Choroid plexus epithelial cell (primary cell): ENCODE measurements around the gene ASB18.

Experiments used
- DNase-seq: peaks from one replicate; pipeline ENCODE4 v3.0.0-alpha.2; 2010; ENCODE audit warnings: low read depth
- H3K4me3 ChIP-seq: 2 replicates; pipeline ENCODE4 v1.5.1; 2011; ENCODE audit warnings: low read depth, mild to moderate bottlenecking, control low read depth, low read length, moderate library complexity
- TF ChIP-seq, protein P1 (sequence below): conservative IDR thresholded peaks from 2 replicates; pipeline ENCODE4 v1.5.1; 2011; ENCODE audit warnings: low read depth, mild to moderate bottlenecking, control low read depth, inconsistent platforms, low read length, moderate library complexity

ASB18 gene

DNA sequence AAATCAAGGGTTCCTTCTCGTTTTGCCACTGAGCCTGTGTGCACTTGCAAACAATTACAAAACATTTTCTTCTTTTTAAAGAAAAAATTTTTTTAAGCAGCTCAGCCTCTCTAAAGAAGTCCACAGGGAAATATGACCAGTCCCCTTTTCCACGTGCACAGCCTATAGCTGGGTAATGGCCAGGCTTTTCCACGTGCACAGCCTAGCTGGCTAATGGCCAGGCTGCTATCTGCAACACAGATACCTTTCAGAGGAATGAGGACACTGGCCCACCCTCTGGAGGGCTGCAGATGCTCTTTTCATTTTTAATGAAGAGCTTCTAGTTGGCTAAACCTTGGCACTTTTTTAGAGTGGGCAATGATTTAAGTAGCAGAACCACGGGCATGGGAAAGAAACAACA is 46.3 kb downstream of the ASB18 start:
- H3K4me3 ChIP-seq: no peak overlapping the region
- DNase-seq: no peak

DNA sequence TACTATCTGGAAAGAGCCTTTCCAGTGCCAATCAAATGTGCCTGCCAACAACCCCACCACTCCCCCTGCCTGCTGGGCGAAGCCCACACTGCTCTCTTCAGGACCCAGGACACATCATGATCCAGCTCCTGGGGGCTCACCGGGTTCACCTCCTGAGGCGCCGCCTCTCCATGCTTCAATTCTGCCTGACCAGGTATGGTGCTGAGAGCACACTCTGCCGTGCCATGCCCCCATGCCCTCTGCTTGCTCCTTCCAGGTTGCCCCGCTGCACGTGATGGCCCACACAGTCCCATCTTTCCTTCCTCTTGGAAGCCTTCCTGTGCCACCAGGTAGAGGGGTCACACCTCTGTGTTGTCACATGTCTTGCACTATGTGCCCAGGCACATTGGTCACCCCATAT is 47.5 kb downstream of the ASB18 start:
- H3K4me3 ChIP-seq: no peak overlapping the region
- TF ChIP-seq, protein P1, sequence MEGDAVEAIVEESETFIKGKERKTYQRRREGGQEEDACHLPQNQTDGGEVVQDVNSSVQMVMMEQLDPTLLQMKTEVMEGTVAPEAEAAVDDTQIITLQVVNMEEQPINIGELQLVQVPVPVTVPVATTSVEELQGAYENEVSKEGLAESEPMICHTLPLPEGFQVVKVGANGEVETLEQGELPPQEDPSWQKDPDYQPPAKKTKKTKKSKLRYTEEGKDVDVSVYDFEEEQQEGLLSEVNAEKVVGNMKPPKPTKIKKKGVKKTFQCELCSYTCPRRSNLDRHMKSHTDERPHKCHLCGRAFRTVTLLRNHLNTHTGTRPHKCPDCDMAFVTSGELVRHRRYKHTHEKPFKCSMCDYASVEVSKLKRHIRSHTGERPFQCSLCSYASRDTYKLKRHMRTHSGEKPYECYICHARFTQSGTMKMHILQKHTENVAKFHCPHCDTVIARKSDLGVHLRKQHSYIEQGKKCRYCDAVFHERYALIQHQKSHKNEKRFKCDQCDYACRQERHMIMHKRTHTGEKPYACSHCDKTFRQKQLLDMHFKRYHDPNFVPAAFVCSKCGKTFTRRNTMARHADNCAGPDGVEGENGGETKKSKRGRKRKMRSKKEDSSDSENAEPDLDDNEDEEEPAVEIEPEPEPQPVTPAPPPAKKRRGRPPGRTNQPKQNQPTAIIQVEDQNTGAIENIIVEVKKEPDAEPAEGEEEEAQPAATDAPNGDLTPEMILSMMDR: no peak
- no peak for DNase-seq

More for the DNA sequence above, 46.3 kb downstream of the ASB18 start:
- TF ChIP-seq, protein P1: no peak

DNA sequence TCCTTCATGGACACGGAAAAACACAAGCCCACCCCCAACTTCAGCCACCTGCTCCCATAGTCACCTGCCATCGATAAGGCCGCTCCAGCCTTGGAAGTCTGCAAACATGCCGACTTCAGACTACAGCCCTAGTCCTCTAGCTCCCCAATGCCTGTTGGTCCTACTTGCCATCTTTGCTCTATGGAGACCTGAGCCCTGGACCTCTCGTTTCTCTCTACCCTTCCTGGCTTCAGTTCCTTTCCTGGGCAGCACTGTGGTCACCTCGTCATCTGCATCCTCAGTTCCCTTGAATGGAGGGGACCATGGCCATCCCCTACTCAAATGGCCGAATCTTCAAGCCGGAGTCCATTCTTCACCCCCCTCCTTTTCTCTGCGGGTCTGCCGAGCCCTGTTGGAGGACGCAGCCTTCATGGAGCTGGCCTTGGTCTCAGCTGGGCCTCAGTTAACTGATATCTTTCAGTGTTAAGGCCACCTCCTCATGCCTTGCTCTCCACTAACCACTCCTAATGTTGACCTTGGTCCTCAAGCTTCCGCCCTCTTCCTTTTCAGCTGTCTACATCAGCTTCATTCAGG is 48.4 kb downstream of the ASB18 start:
- DNase-seq: no peak
- H3K4me3 ChIP-seq: no peak overlapping the region
- TF ChIP-seq, protein P1: no peak

DNA sequence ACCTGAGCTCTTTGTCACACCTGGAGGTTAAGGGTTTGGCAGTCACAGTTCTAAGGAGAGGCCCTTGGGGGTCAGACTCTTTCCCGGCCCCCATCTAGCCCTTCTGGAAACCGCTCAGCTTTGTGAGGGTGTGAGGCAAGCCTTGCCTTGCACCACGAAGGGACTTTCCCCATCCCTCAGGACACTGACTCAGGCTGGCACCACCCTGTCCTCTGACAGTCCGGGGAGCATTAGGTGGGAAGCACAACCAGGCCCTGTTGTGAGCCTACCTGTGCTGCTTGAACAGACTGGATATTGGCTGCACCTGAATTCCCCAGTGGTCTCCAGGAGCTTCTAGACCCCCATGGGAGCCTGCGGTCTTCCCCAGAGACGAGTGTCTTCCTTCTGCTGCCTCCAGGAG is 49.0 kb downstream of the ASB18 start:
- H3K4me3 ChIP-seq: no peak overlapping the region
- no peak for DNase-seq
- TF ChIP-seq, protein P1: no peak

DNA sequence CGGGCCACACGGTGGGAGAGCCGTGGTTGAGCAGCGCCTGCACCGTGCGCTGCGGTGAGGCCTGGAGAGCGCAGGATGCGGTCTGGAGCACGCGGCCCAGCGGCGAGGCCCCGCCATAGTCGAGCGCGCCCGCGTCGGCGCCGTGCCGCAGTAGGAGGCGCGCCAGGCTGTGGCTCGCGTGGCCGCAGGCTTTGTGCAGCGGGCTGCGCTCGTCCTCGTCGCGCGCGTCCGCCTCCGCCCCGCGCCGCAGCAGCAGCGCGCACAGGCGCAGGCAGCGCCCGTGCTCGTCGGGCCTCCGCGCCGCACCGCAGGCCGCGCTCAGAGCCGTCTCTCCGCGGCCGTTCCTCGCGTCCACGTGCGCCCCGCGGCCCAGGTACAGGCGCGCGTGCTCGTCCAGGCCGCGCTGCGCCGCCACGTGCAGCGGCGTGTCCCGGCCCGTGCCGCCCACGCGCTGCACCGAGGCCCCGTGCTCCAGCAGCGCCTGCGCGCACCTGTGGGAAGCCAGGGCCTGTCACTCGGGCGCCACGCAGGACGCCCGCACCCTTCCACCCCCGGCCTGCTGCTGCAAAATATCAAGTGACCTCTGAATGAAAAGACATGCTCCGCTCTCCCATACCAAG is 49.7 kb downstream of the ASB18 start:
- no peak for DNase-seq
- no peak overlapping the region for H3K4me3 ChIP-seq
- TF ChIP-seq, protein P1: no peak

DNA sequence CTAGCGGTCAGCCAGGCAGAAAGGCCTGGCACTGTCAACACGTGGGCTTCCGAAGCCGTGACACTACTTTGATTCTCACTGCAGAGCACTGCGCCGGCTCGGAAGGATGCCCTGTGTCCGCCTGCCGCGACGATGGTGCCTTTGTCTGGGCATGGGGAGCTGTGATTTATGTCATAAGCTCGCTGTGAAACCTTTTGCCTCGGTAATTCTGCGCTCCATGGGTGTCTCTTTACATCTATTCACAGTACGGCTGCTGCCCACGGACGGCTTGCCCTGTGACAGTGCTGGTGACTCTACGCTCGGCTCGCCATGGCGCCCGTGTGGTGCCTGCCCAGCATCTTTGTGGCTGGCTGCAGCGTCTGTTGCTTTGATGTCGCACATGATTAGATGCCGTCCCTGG is 52.9 kb downstream of the ASB18 start:
- TF ChIP-seq, protein P1: no peak
- H3K4me3 ChIP-seq: no peak overlapping the region
- DNase-seq: no peak

DNA sequence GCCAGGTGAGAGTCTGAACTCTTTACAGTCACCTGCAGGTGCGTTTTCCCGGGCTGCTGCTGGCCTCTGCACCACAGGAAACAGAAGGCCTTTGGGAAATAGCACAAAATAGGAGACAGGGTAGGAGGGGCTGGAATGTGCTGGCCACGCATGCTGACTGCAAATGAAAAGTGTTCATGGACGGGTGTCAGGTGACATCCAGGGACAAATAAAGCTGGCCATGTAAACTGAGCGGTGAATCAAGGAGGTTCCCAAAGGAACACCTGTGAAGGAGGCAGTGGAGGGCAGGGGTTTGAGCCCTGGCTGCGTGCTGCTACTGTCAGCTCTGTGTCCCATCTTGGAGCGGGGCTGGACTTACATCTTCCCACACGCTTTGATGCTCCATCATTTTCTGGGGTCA is 53.7 kb downstream of the ASB18 start:
- DNase-seq: no peak
- TF ChIP-seq, protein P1: no peak
- H3K4me3 ChIP-seq: no peak overlapping the region
